ENCODE data around the gene MGRN1.

MGRN1 gene

GRCh38 chr16:4624015-4624826 lies at the start of gene MGRN1:
Gene MGRN1, plus strand, starts transcription at chr16:4624826. Its CDS starts 135 bp downstream, at chr16:4624961.
- peak; percentile 90 for DNase-seq (ENCODE audit: low read depth)

GRCh38 chr16:4574919-4575705 lies 49.5 kb upstream of the MGRN1 start:
- no peak for DNase-seq (ENCODE audit: low read depth)

- DNase-seq (ENCODE audit: low read depth): no peak
Observed at GRCh38 chr16:4576008-4576407, 48.6 kb upstream of the MGRN1 start.

GRCh38 chr16:4578961-4579530 lies 45.6 kb upstream of the MGRN1 start:
- DNase-seq (ENCODE audit: low read depth): no peak

GRCh38 chr16:4580250-4580649 lies 44.4 kb upstream of the MGRN1 start:
- no peak for DNase-seq (ENCODE audit: low read depth)

GRCh38 chr16:4583906-4584305 lies 40.7 kb upstream of the MGRN1 start:
- no peak for DNase-seq (ENCODE audit: low read depth)

GRCh38 chr16:4586291-4586690 lies 38.3 kb upstream of the MGRN1 start:
- no peak for DNase-seq (ENCODE audit: low read depth)

- no peak for DNase-seq (ENCODE audit: low read depth)
Observed at GRCh38 chr16:4588386-4588785, 36.2 kb upstream of the MGRN1 start.

GRCh38 chr16:4588961-4589360 lies 35.7 kb upstream of the MGRN1 start:
- DNase-seq (ENCODE audit: low read depth): no peak

GRCh38 chr16:4591191-4591590 lies 33.4 kb upstream of the MGRN1 start:
- DNase-seq (ENCODE audit: low read depth): no peak

- no peak for DNase-seq (ENCODE audit: low read depth)
Observed at GRCh38 chr16:4591706-4592470, 32.7 kb upstream of the MGRN1 start.

GRCh38 chr16:4593086-4593485 lies 31.5 kb upstream of the MGRN1 start:
- no peak for DNase-seq (ENCODE audit: low read depth)

- DNase-seq (ENCODE audit: low read depth): no peak
Observed at GRCh38 chr16:4594433-4595410, 29.9 kb upstream of the MGRN1 start.

- DNase-seq (ENCODE audit: low read depth): no peak
Observed at GRCh38 chr16:4597174-4597573, 27.5 kb upstream of the MGRN1 start.

- no peak for DNase-seq (ENCODE audit: low read depth)
Observed at GRCh38 chr16:4599037-4599436, 25.6 kb upstream of the MGRN1 start.

GRCh38 chr16:4599545-4599944 lies 25.1 kb upstream of the MGRN1 start:
- DNase-seq (ENCODE audit: low read depth): no peak

GRCh38 chr16:4601036-4601863 lies 23.4 kb upstream of the MGRN1 start:
- DNase-seq (ENCODE audit: low read depth): no peak

- DNase-seq (ENCODE audit: low read depth): no peak
Observed at GRCh38 chr16:4601864-4602186, 22.8 kb upstream of the MGRN1 start.

GRCh38 chr16:4602331-4602730 lies 22.3 kb upstream of the MGRN1 start:
- DNase-seq (ENCODE audit: low read depth): no peak

GRCh38 chr16:4603624-4604170 lies 20.9 kb upstream of the MGRN1 start:
- DNase-seq (ENCODE audit: low read depth): no peak

Measured in activated T-cell treated with anti-CD3 and anti-CD28 coated beads for 24 hours (primary cell).